HG02885 (cell line): Measurements from ENCODE around the gene SLC38A5.

Source experiments
- ATAC-seq: cut with Tn5 transposase; IDR thresholded peaks from one replicate; pipeline ENCODE4 v1.9.1; 2021; ENCODE audit warnings: mild to moderate bottlenecking; ENCODE audit not compliant: unreplicated experiment, poor library complexity

SLC38A5 gene

GRCh38 chrX:48492293-48492910 is 22.3 kb upstream of the SLC38A5 start:
- ATAC-seq = no peak

GRCh38 chrX:48491809-48492208 is 21.7 kb upstream of the SLC38A5 start:
- no peak for ATAC-seq

GRCh38 chrX:48490661-48491060 is 20.6 kb upstream of the SLC38A5 start:
- no peak for ATAC-seq

- ATAC-seq = no peak
Measured at GRCh38 chrX:48489892-48490291, 19.8 kb upstream of the SLC38A5 start.

GRCh38 chrX:48489296-48489695 is 19.2 kb upstream of the SLC38A5 start:
- ATAC-seq = no peak

GRCh38 chrX:48488034-48488433 is 18.0 kb upstream of the SLC38A5 start:
- ATAC-seq = no peak

- ATAC-seq = no peak
Measured at GRCh38 chrX:48487362-48487798, 17.3 kb upstream of the SLC38A5 start.

GRCh38 chrX:48482526-48482925 is 12.5 kb upstream of the SLC38A5 start:
- ATAC-seq = no peak

- no peak for ATAC-seq
Measured at GRCh38 chrX:48480583-48480982, 10.5 kb upstream of the SLC38A5 start.

GRCh38 chrX:48480142-48480541 is 10.1 kb upstream of the SLC38A5 start:
- ATAC-seq = no peak

GRCh38 chrX:48478806-48479205 is 8.7 kb upstream of the SLC38A5 start:
- ATAC-seq = no peak

- ATAC-seq = no peak
Measured at GRCh38 chrX:48477960-48478755, 8.1 kb upstream of the SLC38A5 start.

- ATAC-seq = no peak
Measured at GRCh38 chrX:48476919-48477318, 6.9 kb upstream of the SLC38A5 start.

GRCh38 chrX:48475774-48476577 is 5.9 kb upstream of the SLC38A5 start, which contains the start of gene FTSJ1:
Gene FTSJ1 (plus strand): TSS chrX:48476199. CDS start chrX:48478048, 1,849 bp downstream.
- peak; percentile 87 for ATAC-seq

GRCh38 chrX:48475296-48475695 is 5.2 kb upstream of the SLC38A5 start:
- ATAC-seq = no peak

- no peak for ATAC-seq
Measured at GRCh38 chrX:48474581-48474980, 4.5 kb upstream of the SLC38A5 start.

GRCh38 chrX:48474127-48474526 is 4.1 kb upstream of the SLC38A5 start:
- no peak for ATAC-seq

GRCh38 chrX:48473704-48473990 is 3.6 kb upstream of the SLC38A5 start:
- ATAC-seq = no peak

- no peak for ATAC-seq
Measured at GRCh38 chrX:48472851-48473703, 3.0 kb upstream of the SLC38A5 start.

- no peak for ATAC-seq
Measured at GRCh38 chrX:48472225-48472624, 2.2 kb upstream of the SLC38A5 start.
